CD8-positive, alpha-beta memory T cell (primary cell): ENCODE results near the gene MTA3. TPM values are rescaled to one million over a fixed set of nuclear protein-coding genes. Genes with fewer than 3 reads are reported as not detected.
A peak's percentile ranks its signal among the peaks of the same experiment; 100 is the strongest.
"Not testable (repeated sequence)": the region's sequence is repeated elsewhere in the genome, so short reads cannot be mapped to it uniquely, and the experiment has no call there.

ENCODE experiments used
- CTCF ChIA-PET: fragments of 350-600 bp; sonication (Branson Sonifier 250); formaldehyde crosslinking; loops from one replicate; lab custom pipeline; 2021; ENCODE audit warnings: antibody characterized with exemption; lab: Charles Lee
- POLR2A ChIA-PET: fragments of 350-600 bp; sonication (Branson Sonifier 250); formaldehyde crosslinking; loops from one replicate; lab custom pipeline; 2021; ENCODE audit warnings: antibody characterized with exemption; lab: Charles Lee
- DNase-seq, 5 donors: peaks; one replicate each; pipeline versions ENCODE4 v3.0.0 to v3.0.0-alpha.2; 2020 to 2022; ENCODE audit warnings: mixed read lengths in 1 of 5
- H3K27ac ChIP-seq: one replicate; pipeline ENCODE4 v1.7.0; 2013; ENCODE audit warnings: low read depth, mild to moderate bottlenecking, low read length, moderate library complexity
- H3K27me3 ChIP-seq: 2 replicates; pipeline ENCODE4 v1.7.0; 2013; ENCODE audit warnings: low read length, mild to moderate bottlenecking; ENCODE audit not compliant: insufficient read depth, poor library complexity, severe bottlenecking
- H3K36me3 ChIP-seq: 2 replicates; pipeline ENCODE4 v1.7.0; 2013; ENCODE audit warnings: mild to moderate bottlenecking, low read length, moderate library complexity; ENCODE audit not compliant: insufficient read depth
- H3K4me1 ChIP-seq: 2 replicates; pipeline ENCODE4 v1.7.0; 2013; ENCODE audit warnings: mild to moderate bottlenecking, low read length, moderate library complexity; ENCODE audit not compliant: insufficient read depth
- H3K4me3 ChIP-seq: 2 replicates; pipeline ENCODE4 v1.7.0; 2013; ENCODE audit warnings: mild to moderate bottlenecking, low read length
- H3K9me3 ChIP-seq: 2 replicates; pipeline ENCODE4 v1.7.0; 2013; ENCODE audit warnings: mild to moderate bottlenecking, low read length
- H3K27ac Mint-ChIP-seq, 8 donors: one replicate each; pipeline ENCODE4 v1.8.0; 2020 to 2021; ENCODE audit warnings: mixed read lengths in 8 of 8, mild to moderate bottlenecking in 6 of 8, inconsistent platforms in 3 of 8, moderate library complexity in 3 of 8
- H3K27me3 Mint-ChIP-seq, 2 donors: one replicate each; pipeline ENCODE4 v1.8.0; 2020 to 2021; ENCODE audit warnings: mixed read lengths in 2 of 2, mild to moderate bottlenecking in 1 of 2, moderate library complexity in 1 of 2
- H3K36me3 Mint-ChIP-seq, 3 donors: one replicate each; pipeline ENCODE4 v1.8.0; 2020 to 2021; ENCODE audit warnings: mixed read lengths in 3 of 3, inconsistent platforms in 1 of 3, mild to moderate bottlenecking in 1 of 3
- H3K4me1 Mint-ChIP-seq, 3 donors: one replicate each; pipeline ENCODE4 v1.8.0; 2020 to 2021; ENCODE audit warnings: mixed read lengths in 3 of 3, inconsistent platforms in 1 of 3, mild to moderate bottlenecking in 1 of 3
- H3K4me3 Mint-ChIP-seq, 7 donors: one replicate each; pipeline ENCODE4 v1.8.0; 2020 to 2021; ENCODE audit warnings: mixed read lengths in 7 of 7, mild to moderate bottlenecking in 6 of 7, moderate library complexity in 4 of 7, inconsistent platforms in 2 of 7
- H3K9me3 Mint-ChIP-seq, 5 donors: one replicate each; pipeline ENCODE4 v1.8.0; 2020 to 2022; ENCODE audit warnings: mixed read lengths in 5 of 5, mild to moderate bottlenecking in 3 of 5, moderate library complexity in 2 of 5, inconsistent platforms in 1 of 5
- polyA plus RNA-seq: library from polyadenylated mRNA; unstranded; fragments of 300-500 nt; fragmentation: Illumina TruSeq; gene quantifications from one replicate; pipeline ENCODE4 v1.2.3, GENCODE V29; 2021
- total RNA-seq, 2 experiments: library from RNA; stranded (reverse); gene quantifications; one replicate each; pipeline ENCODE4 v1.2.3, GENCODE V29; 2021

The MTA3 gene
- total and polyA plus RNA-seq, 3 experiments from 2014 or later = 7.9 to 24.1 (median 20.0) TPM

- no peaks in the 10 kb centered on the region for H3K9me3 Mint-ChIP-seq
- CTCF ChIA-PET = no interaction called here
- no peaks in the 10 kb centered on the region for H3K27me3 Mint-ChIP-seq
- H3K4me1 ChIP-seq = no peaks in the 10 kb centered on the region
- H3K27ac Mint-ChIP-seq = no peak overlapping the region
- H3K36me3 Mint-ChIP-seq = peaks cover 0 to 9% (median 5%) of the 10 kb centered on the region in 3 donors
- DNase-seq = no peak
- H3K27ac ChIP-seq = no peak overlapping the region
- peaks cover 0 to 8% (median 4%) of the 10 kb centered on the region in 3 donors for H3K4me1 Mint-ChIP-seq
- no peaks in the 10 kb centered on the region for H3K27me3 ChIP-seq
- H3K4me3 ChIP-seq = no peak overlapping the region
- H3K36me3 ChIP-seq = no peaks in the 10 kb centered on the region
- H3K9me3 ChIP-seq = no peaks in the 10 kb centered on the region
- POLR2A ChIA-PET = no interaction called here
- no peak overlapping the region for H3K4me3 Mint-ChIP-seq
These were observed 33.9 kb downstream of the MTA3 start for GRCh38 chr2:42602218-42602875.

GRCh38 chr2:42602876-42603219, 34.4 kb downstream of the MTA3 start:
- no peak for DNase-seq
- POLR2A ChIA-PET = no interaction called here
- Histone ChIP-seq H3K9me3 (no peaks in the 10 kb centered on the region), H3K27me3 (no peaks in the 10 kb centered on the region), H3K27ac (no peak overlapping the region), H3K4me3 (no peak overlapping the region), H3K4me1 (no peaks in the 10 kb centered on the region), H3K36me3 (no peaks in the 10 kb centered on the region)
- H3K27me3 Mint-ChIP-seq = no peaks in the 10 kb centered on the region
- no peak overlapping the region for H3K4me3 Mint-ChIP-seq
- CTCF ChIA-PET = interaction anchor here (0.5 kb wide), 1 partner anchor 21 kb away, joined by 3 read pairs; no protein-coding TSS in a partner anchor
- no peaks in the 10 kb centered on the region for H3K9me3 Mint-ChIP-seq
- peaks cover 0 to 8% (median 4%) of the 10 kb centered on the region in 3 donors for H3K4me1 Mint-ChIP-seq
- H3K27ac Mint-ChIP-seq = peak overlapping the region in 1 of 8 donors; percentile 14
- H3K36me3 Mint-ChIP-seq = peaks cover 0 to 9% (median 5%) of the 10 kb centered on the region in 3 donors

- H3K27me3 Mint-ChIP-seq, H3K9me3 Mint-ChIP-seq, H3K27ac ChIP-seq, H3K4me1 ChIP-seq, H3K27me3 ChIP-seq, H3K4me3 Mint-ChIP-seq, H3K4me3 ChIP-seq, H3K36me3 ChIP-seq, POLR2A ChIA-PET, DNase-seq, H3K9me3 ChIP-seq, H3K27ac Mint-ChIP-seq, CTCF ChIA-PET, H3K4me1 Mint-ChIP-seq: not testable (repeated sequence)
- H3K36me3 Mint-ChIP-seq = peaks cover 0 to 14% (median 8%) of the 10 kb centered on the region in 3 donors
These were observed 36.0 kb downstream of the MTA3 start for GRCh38 chr2:42604341-42604867.

GRCh38 chr2:42606166-42606565, 37.7 kb downstream of the MTA3 start:
- DNase-seq, H3K27ac ChIP-seq, H3K4me3 ChIP-seq, H3K27ac Mint-ChIP-seq, H3K4me3 Mint-ChIP-seq, CTCF ChIA-PET, H3K4me1 ChIP-seq, POLR2A ChIA-PET, H3K4me1 Mint-ChIP-seq, H3K9me3 Mint-ChIP-seq, H3K9me3 ChIP-seq, H3K36me3 ChIP-seq, H3K27me3 Mint-ChIP-seq, H3K27me3 ChIP-seq: not testable (repeated sequence)
- H3K36me3 Mint-ChIP-seq = peaks cover 6 to 23% (median 15%) of the 10 kb centered on the region in 3 donors

DNA sequence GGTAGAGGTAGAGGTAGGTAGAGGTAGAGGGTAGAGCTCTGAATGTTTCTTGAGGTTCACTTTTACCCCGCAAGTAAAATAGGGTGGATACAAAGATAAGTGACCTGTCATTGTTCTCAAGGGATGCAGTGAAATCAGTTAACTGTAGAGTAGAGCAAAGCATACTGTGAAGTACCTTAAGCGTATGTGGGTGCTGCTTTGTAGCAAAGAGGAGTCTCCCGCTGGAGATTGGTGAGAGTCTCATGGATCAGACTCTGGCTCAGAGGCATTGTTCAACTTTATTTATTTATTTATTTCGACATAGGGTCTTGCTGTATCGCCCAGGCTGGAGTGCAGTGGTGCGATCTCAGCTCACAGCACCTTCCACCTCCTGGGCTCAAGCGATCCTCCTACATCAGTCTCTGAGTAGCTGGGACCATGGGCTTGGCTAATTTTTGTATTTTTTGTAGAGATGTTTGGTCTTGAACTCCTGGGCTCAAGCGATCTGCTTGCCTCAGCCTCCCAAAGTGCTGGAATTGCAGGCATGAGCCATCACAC, 38.7 kb downstream of the MTA3 start:
- H3K9me3 ChIP-seq = no peaks in the 10 kb centered on the region
- no peak overlapping the region for H3K4me3 ChIP-seq
- Mint-ChIP-seq H3K27ac (peak overlapping the region in 2 of 8 donors; percentile 7 to 32), H3K36me3 (peaks cover 9 to 31% (median 21%) of the 10 kb centered on the region in 3 donors), H3K9me3 (no peaks in the 10 kb centered on the region), H3K4me1 (peaks cover 0 to 6% (median 2%) of the 10 kb centered on the region in 3 donors), H3K27me3 (no peaks in the 10 kb centered on the region), H3K4me3 (no peak overlapping the region)
- H3K27me3 ChIP-seq = no peaks in the 10 kb centered on the region
- H3K36me3 ChIP-seq = no peaks in the 10 kb centered on the region
- CTCF ChIA-PET = no interaction called here
- DNase-seq = no peak
- H3K27ac ChIP-seq = no peak overlapping the region
- POLR2A ChIA-PET = no interaction called here
- no peaks in the 10 kb centered on the region for H3K4me1 ChIP-seq

- no peak for DNase-seq
- Histone ChIP-seq H3K36me3 (no peaks in the 10 kb centered on the region), H3K9me3 (no peaks in the 10 kb centered on the region), H3K4me1 (no peaks in the 10 kb centered on the region), H3K27ac (no peak overlapping the region), H3K27me3 (no peaks in the 10 kb centered on the region), H3K4me3 (no peak overlapping the region)
- no peak overlapping the region for H3K4me3 Mint-ChIP-seq
- no peaks in the 10 kb centered on the region for H3K27me3 Mint-ChIP-seq
- ChIA-PET POLR2A (no interaction called here), CTCF (interaction anchor here (1.7 kb wide), 1 partner anchor 41 kb away, joined by 4 read pairs; no protein-coding TSS in a partner anchor)
- peaks cover 0 to 2% (median 0%) of the 10 kb centered on the region in 3 donors for H3K4me1 Mint-ChIP-seq
- peaks cover 9 to 44% (median 20%) of the 10 kb centered on the region in 3 donors for H3K36me3 Mint-ChIP-seq
- H3K27ac Mint-ChIP-seq = no peak overlapping the region
- no peaks in the 10 kb centered on the region for H3K9me3 Mint-ChIP-seq
These were observed 45.0 kb downstream of the MTA3 start for GRCh38 chr2:42613281-42614064.

- no peak overlapping the region for H3K27ac Mint-ChIP-seq
These were observed 46.4 kb downstream of the MTA3 start for GRCh38 chr2:42614838-42615237.

DNA sequence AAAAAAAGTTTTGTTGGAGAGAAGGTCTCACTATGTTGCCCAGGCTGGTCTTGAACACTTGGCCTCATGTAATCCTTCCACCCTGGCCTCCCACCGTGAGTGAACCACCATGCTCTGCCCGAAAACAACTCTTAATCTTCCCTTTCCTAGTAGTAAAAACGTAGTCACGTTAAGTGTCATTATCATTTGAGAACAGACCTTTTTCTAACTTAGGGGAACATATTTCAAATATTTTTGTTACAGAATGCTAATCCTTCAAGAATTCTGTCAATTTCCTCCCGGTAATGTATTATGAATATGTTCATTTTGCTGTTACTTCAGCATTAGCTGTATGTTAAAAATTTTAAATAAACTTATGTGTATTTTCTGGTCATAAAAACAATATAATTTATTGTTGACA, 49.7 kb downstream of the MTA3 start:
- Histone ChIP-seq H3K4me3 (no peak overlapping the region), H3K9me3 (no peaks in the 10 kb centered on the region), H3K36me3 (no peaks in the 10 kb centered on the region), H3K27me3 (no peaks in the 10 kb centered on the region), H3K4me1 (no peaks in the 10 kb centered on the region), H3K27ac (no peak overlapping the region)
- H3K36me3 Mint-ChIP-seq = peaks cover 6 to 34% (median 9%) of the 10 kb centered on the region in 3 donors
- POLR2A ChIA-PET = no interaction called here
- H3K4me1 Mint-ChIP-seq = peaks cover 0 to 5% (median 0%) of the 10 kb centered on the region in 3 donors
- H3K27ac Mint-ChIP-seq = peak overlapping the region in 1 of 8 donors; percentile 38
- CTCF ChIA-PET = no interaction called here
- no peak for DNase-seq
- no peaks in the 10 kb centered on the region for H3K9me3 Mint-ChIP-seq
- no peak overlapping the region for H3K4me3 Mint-ChIP-seq
- no peaks in the 10 kb centered on the region for H3K27me3 Mint-ChIP-seq

More at GRCh38 chr2:42614838-42615237, 46.4 kb downstream of the MTA3 start:
- H3K27me3 ChIP-seq = no peaks in the 10 kb centered on the region
- no peak overlapping the region for H3K27ac ChIP-seq
- no peaks in the 10 kb centered on the region for H3K9me3 ChIP-seq
- POLR2A ChIA-PET = no interaction called here
- CTCF ChIA-PET = no interaction called here
- Mint-ChIP-seq H3K9me3 (no peaks in the 10 kb centered on the region), H3K27me3 (no peaks in the 10 kb centered on the region), H3K4me3 (no peak overlapping the region), H3K36me3 (peaks cover 9 to 48% (median 17%) of the 10 kb centered on the region in 3 donors), H3K4me1 (peaks cover 0 to 5% (median 2%) of the 10 kb centered on the region in 3 donors)
- no peak overlapping the region for H3K4me3 ChIP-seq
- no peaks in the 10 kb centered on the region for H3K4me1 ChIP-seq
- no peaks in the 10 kb centered on the region for H3K36me3 ChIP-seq
- DNase-seq = no peak
